ENCODE data around the gene ZNF662. TPM values are rescaled to one million over a fixed set of nuclear protein-coding genes. Genes with fewer than 3 reads are reported as not detected.

ZNF662 gene
- total RNA-seq, 2 experiments from 2014 or later = 2.5 to 2.7 TPM

GRCh38 chr3:42892169-42892568 is 13.8 kb upstream of the ZNF662 start:
- POLR2A ChIA-PET = no interaction called here

GRCh38 chr3:42892807-42893206 is 13.1 kb upstream of the ZNF662 start:
- POLR2A ChIA-PET = no interaction called here
- peaks cover 0 to 9% of the 10 kb centered on the region in 2 experiments for H3K27me3 ChIP-seq (ENCODE audit: control insufficient read depth in 1 of 2, insufficient read depth in 2 of 2, low read length in 2 of 2)
- no peaks in the 10 kb centered on the region for H3K4me1 ChIP-seq (ENCODE audit: insufficient read depth, low read length)
- Mint-ChIP-seq H3K4me3 (no peak overlapping the region), H3K9me3 (no peaks in the 10 kb centered on the region), H3K4me1 (ENCODE audit: low read depth) (no peaks in the 10 kb centered on the region), H3K27me3 (peaks cover 20% of the 10 kb centered on the region), H3K27ac (no peak overlapping the region), H3K36me3 (ENCODE audit: low read depth) (no peaks in the 10 kb centered on the region)
- CTCF ChIA-PET = no interaction called here
- no peaks in the 10 kb centered on the region for H3K9me3 ChIP-seq (ENCODE audit: control insufficient read depth in 1 of 2, insufficient read depth in 1 of 2, low read length in 2 of 2)
- H3K36me3 ChIP-seq (ENCODE audit: insufficient read depth, low read length) = no peaks in the 10 kb centered on the region
- ATAC-seq (ENCODE audit: poor library complexity) = no peak
- H3K4me3 ChIP-seq (ENCODE audit: low read length) = no peak overlapping the region
- TF ChIP-seq CTCF (IDR thresholded peaks at IDR 0.05) = no peak
- no peak overlapping the region for H3K27ac ChIP-seq (ENCODE audit: low read depth in 1 of 2, low read length in 2 of 2)
- DNase-seq = no peak
- intact Hi-C loops (cut with DNase I, micrococcal nuclease) = no loop called here

More at GRCh38 chr3:42892169-42892568, 13.8 kb upstream of the ZNF662 start:
- ATAC-seq (ENCODE audit: poor library complexity) = no peak
- Histone ChIP-seq H3K27ac (ENCODE audit: low read depth in 1 of 2, low read length in 2 of 2) (no peak overlapping the region), H3K4me1 (ENCODE audit: insufficient read depth, low read length) (no peaks in the 10 kb centered on the region), H3K9me3 (ENCODE audit: control insufficient read depth in 1 of 2, insufficient read depth in 1 of 2, low read length in 2 of 2) (no peaks in the 10 kb centered on the region), H3K4me3 (ENCODE audit: low read length) (no peak overlapping the region), H3K36me3 (ENCODE audit: insufficient read depth, low read length) (no peaks in the 10 kb centered on the region), H3K27me3 (ENCODE audit: control insufficient read depth in 1 of 2, insufficient read depth in 2 of 2, low read length in 2 of 2) (peaks cover 0 to 11% of the 10 kb centered on the region in 2 experiments)
- Mint-ChIP-seq H3K36me3 (ENCODE audit: low read depth) (no peaks in the 10 kb centered on the region), H3K27me3 (peaks cover 23% of the 10 kb centered on the region), H3K9me3 (no peaks in the 10 kb centered on the region), H3K4me1 (ENCODE audit: low read depth) (no peaks in the 10 kb centered on the region), H3K27ac (no peak overlapping the region), H3K4me3 (no peak overlapping the region)
- TF ChIP-seq CTCF (IDR thresholded peaks at IDR 0.05) = no peak
- CTCF ChIA-PET = no interaction called here
- no peak for DNase-seq
- intact Hi-C loops (cut with DNase I, micrococcal nuclease) = no loop called here

GRCh38 chr3:42894698-42895579 is 11.0 kb upstream of the ZNF662 start:
- no peak for TF ChIP-seq CTCF (IDR thresholded peaks at IDR 0.05)
- Histone ChIP-seq H3K36me3 (ENCODE audit: insufficient read depth, low read length) (no peaks in the 10 kb centered on the region), H3K27ac (ENCODE audit: low read depth in 1 of 2, low read length in 2 of 2) (no peak overlapping the region), H3K4me1 (ENCODE audit: insufficient read depth, low read length) (no peaks in the 10 kb centered on the region), H3K27me3 (ENCODE audit: control insufficient read depth in 1 of 2, insufficient read depth in 2 of 2, low read length in 2 of 2) (peaks cover 0 to 9% of the 10 kb centered on the region in 2 experiments), H3K9me3 (ENCODE audit: control insufficient read depth in 1 of 2, insufficient read depth in 1 of 2, low read length in 2 of 2) (no peaks in the 10 kb centered on the region), H3K4me3 (ENCODE audit: low read length) (no peak overlapping the region)
- Mint-ChIP-seq H3K27me3 (peaks cover 5% of the 10 kb centered on the region), H3K36me3 (ENCODE audit: low read depth) (no peaks in the 10 kb centered on the region), H3K27ac (no peak overlapping the region), H3K4me1 (ENCODE audit: low read depth) (no peaks in the 10 kb centered on the region), H3K4me3 (no peak overlapping the region), H3K9me3 (no peaks in the 10 kb centered on the region)
- intact Hi-C loops (cut with DNase I, micrococcal nuclease) = no loop called here
- DNase-seq (no peak), ATAC-seq (ENCODE audit: poor library complexity) (no peak)
- ChIA-PET POLR2A (no interaction called here), CTCF (no interaction called here)

Measured in CD4-positive, alpha-beta T cell (primary cell).